NCI-H2029 (cell line): Measurements from ENCODE around the gene FNDC3B.

Experiments used
- DNase-seq: peaks from one replicate; lab custom pipeline; 2025; lab: John Stamatoyannopoulos, UW

FNDC3B gene

GRCh38 chr3:172286548-172287148 is 247.3 kb downstream of the FNDC3B start:
- DNase-seq, result no peak

- DNase-seq, result no peak
Observed at GRCh38 chr3:172287937-172288477, 248.6 kb downstream of the FNDC3B start.

- no peak for DNase-seq
Observed at GRCh38 chr3:172288651-172289050, 249.3 kb downstream of the FNDC3B start.

GRCh38 chr3:172289583-172289982 is 250.2 kb downstream of the FNDC3B start:
- no peak for DNase-seq

- DNase-seq, result no peak
Observed at GRCh38 chr3:172290457-172290856, 251.1 kb downstream of the FNDC3B start.

- DNase-seq, result no peak
Observed at GRCh38 chr3:172291650-172292049, 252.3 kb downstream of the FNDC3B start.

GRCh38 chr3:172292422-172292821 is 253.0 kb downstream of the FNDC3B start:
- no peak for DNase-seq

GRCh38 chr3:172293093-172293492 is 253.7 kb downstream of the FNDC3B start:
- no peak for DNase-seq

GRCh38 chr3:172294223-172294806 is 254.9 kb downstream of the FNDC3B start:
- no peak for DNase-seq

GRCh38 chr3:172296248-172296974 is 257.0 kb downstream of the FNDC3B start:
- DNase-seq, result no peak

- DNase-seq, result no peak
Observed at GRCh38 chr3:172296975-172297332, 257.6 kb downstream of the FNDC3B start.

- no peak for DNase-seq
Observed at GRCh38 chr3:172298247-172298646, 258.9 kb downstream of the FNDC3B start.

GRCh38 chr3:172300187-172300586 is 260.8 kb downstream of the FNDC3B start:
- DNase-seq, result no peak

GRCh38 chr3:172300862-172301261 is 261.5 kb downstream of the FNDC3B start:
- DNase-seq, result no peak

GRCh38 chr3:172302203-172302602 is 262.8 kb downstream of the FNDC3B start:
- no peak for DNase-seq

GRCh38 chr3:172303181-172303580 is 263.8 kb downstream of the FNDC3B start:
- no peak for DNase-seq

GRCh38 chr3:172303941-172304558 is 264.7 kb downstream of the FNDC3B start:
- DNase-seq, result no peak

GRCh38 chr3:172305552-172305951 is 266.2 kb downstream of the FNDC3B start:
- DNase-seq, result no peak

- DNase-seq, result no peak
Observed at GRCh38 chr3:172305974-172306373, 266.6 kb downstream of the FNDC3B start.

GRCh38 chr3:172307141-172307560 is 267.8 kb downstream of the FNDC3B start:
- no peak for DNase-seq

- no peak for DNase-seq
Observed at GRCh38 chr3:172309059-172309458, 269.7 kb downstream of the FNDC3B start.

GRCh38 chr3:172309741-172310427 is 270.5 kb downstream of the FNDC3B start:
- DNase-seq, result no peak
